GM13977 (cell line): ENCODE measurements around the gene RAB20.

Source experiments
- DNase-seq: peaks from one replicate; pipeline ENCODE4 v3.0.0; 2012; ENCODE audit warnings: low spot score
- CTCF ChIP-seq: IDR thresholded peaks from 2 replicates; pipeline ENCODE4 v1.5.1; 2012; ENCODE audit warnings: mild to moderate bottlenecking, control low read depth; ENCODE audit not compliant: insufficient read depth; ENCODE audit errors: extremely low read depth, missing control alignments
- in situ Hi-C: fragments of 300-500 bp; cut with MboI; formaldehyde crosslinking; loops from one replicate; pipeline ENCODE4 v1.12.0; 2022; ENCODE audit warnings: low sequenced_read_pairs, low pct_unique_long_range_greater_than_20kb, mixed read lengths, inconsistent platforms; ENCODE audit not compliant: unreplicated experiment

RAB20 gene

GRCh38 chr13:110486061-110486715 lies 75.3 kb downstream of the RAB20 start:
- DNase-seq = no peak
- in situ Hi-C loops = no loop called here
- TF ChIP-seq CTCF = no peak

GRCh38 chr13:110485604-110486003 lies 75.9 kb downstream of the RAB20 start:
- DNase-seq = no peak
- no peak for TF ChIP-seq CTCF
- in situ Hi-C loops = no loop called here

GRCh38 chr13:110484290-110485048 lies 77.1 kb downstream of the RAB20 start:
- in situ Hi-C loops = no loop called here
- no peak for TF ChIP-seq CTCF
- no peak for DNase-seq

GRCh38 chr13:110483386-110483968 lies 78.0 kb downstream of the RAB20 start:
- no peak for TF ChIP-seq CTCF
- DNase-seq = no peak
- in situ Hi-C loops = no loop called here

- DNase-seq = no peak
- in situ Hi-C loops = no loop called here
- TF ChIP-seq CTCF = no peak
Observed at GRCh38 chr13:110480161-110480560, 81.4 kb downstream of the RAB20 start.

- in situ Hi-C loops = no loop called here
- no peak for TF ChIP-seq CTCF
- DNase-seq = no peak
Observed at GRCh38 chr13:110479648-110480047, 81.9 kb downstream of the RAB20 start.
